Common myeloid progenitor, CD34-positive (primary cell): ENCODE results near the gene TEKT3. TPM values are rescaled to one million over a fixed set of nuclear protein-coding genes. Genes with fewer than 3 reads are reported as not detected.

Experiments used
- CTCF ChIA-PET: fragments of 350-600 bp; sonication (Branson Sonifier 250); formaldehyde crosslinking; loops from one replicate; lab custom pipeline; 2021; ENCODE audit warnings: antibody characterized with exemption; lab: Charles Lee
- POLR2A ChIA-PET: fragments of 350-600 bp; sonication (Branson Sonifier 250); formaldehyde crosslinking; loops from one replicate; lab custom pipeline; 2021; ENCODE audit warnings: antibody characterized with exemption; lab: Charles Lee
- DNase-seq, 3 donors: peaks; one replicate each; pipeline versions ENCODE4 v3.0.0 to v3.0.0-alpha.2; 2013
- H3K27ac ChIP-seq, 2 experiments: 1 replicate in 1 of 2; 2 replicates in 1 of 2; pipeline ENCODE4 v1.7.0; 2013; ENCODE audit warnings: inconsistent platforms in 2 of 2, low read length in 2 of 2, mild to moderate bottlenecking in 2 of 2, low read depth in 1 of 2, moderate library complexity in 1 of 2; ENCODE audit not compliant: severe bottlenecking in 2 of 2, insufficient read depth in 1 of 2, poor library complexity in 1 of 2
- H3K27me3 ChIP-seq, 5 experiments: replicated peaks in 2 of 5; 1 replicate in 3 of 5; 2 replicates in 2 of 5; pipeline versions ENCODE4 v1.6.1 to v1.7.0; 2013; ENCODE audit warnings: low read length in 4 of 5, mild to moderate bottlenecking in 2 of 5, moderate library complexity in 2 of 5, inconsistent platforms in 1 of 5; ENCODE audit not compliant: insufficient read depth in 5 of 5, control insufficient read depth in 4 of 5
- H3K36me3 ChIP-seq, 4 experiments: 1 replicate in 2 of 4; 2 replicates in 2 of 4; pipeline versions ENCODE4 v1.6.1 to v1.7.0; 2013; ENCODE audit warnings: low read length in 3 of 4, control low read depth in 1 of 4, mild to moderate bottlenecking in 1 of 4; ENCODE audit not compliant: control insufficient read depth in 4 of 4, insufficient read depth in 4 of 4
- H3K4me1 ChIP-seq, 4 experiments: 1 replicate in 3 of 4; 2 replicates in 1 of 4; pipeline versions ENCODE4 v1.6.1 to v1.7.1; 2013; ENCODE audit warnings: low read length in 3 of 4, mild to moderate bottlenecking in 3 of 4, control low read depth in 1 of 4, inconsistent platforms in 1 of 4, moderate library complexity in 1 of 4; ENCODE audit not compliant: control insufficient read depth in 4 of 4, insufficient read depth in 4 of 4; ENCODE audit errors: control extremely low read depth in 1 of 4
- H3K4me3 ChIP-seq, 7 experiments: 1 replicate in 4 of 7; 2 replicates in 3 of 7; pipeline versions ENCODE4 v1.5.1 to v1.7.0; 2013; ENCODE audit warnings: mild to moderate bottlenecking in 7 of 7, low read length in 6 of 7, moderate library complexity in 6 of 7, inconsistent platforms in 2 of 7, low read depth in 2 of 7, control low read depth in 1 of 7; ENCODE audit not compliant: insufficient read depth in 4 of 7, control insufficient read depth in 1 of 7; ENCODE audit errors: extremely low read depth in 1 of 7
- H3K9me3 ChIP-seq, 5 experiments: 1 replicate in 4 of 5; 2 replicates in 1 of 5; pipeline versions ENCODE4 v1.6.1 to v1.7.1; 2013; ENCODE audit warnings: low read length in 4 of 5, mild to moderate bottlenecking in 2 of 5, inconsistent platforms in 1 of 5, low read depth in 1 of 5, moderate library complexity in 1 of 5; ENCODE audit not compliant: control insufficient read depth in 4 of 5, insufficient read depth in 2 of 5; ENCODE audit errors: control extremely low read depth in 1 of 5
- WGBS: methylation state at CpG from one replicate; pipeline ENCODE4 v1.1.5; 2013; ENCODE audit not compliant: insufficient coverage; 5-methylcytosine and 5-hydroxymethylcytosine counted together
- polyA plus RNA-seq: library from polyadenylated mRNA; unstranded; fragments of 120-200 nt; gene quantifications from one replicate; pipeline ENCODE4 v1.2.1, GENCODE V29; 2013

TEKT3 gene
- polyA plus RNA-seq = 0.26 TPM

GRCh38 chr17:15341385-15341849, at the start of gene TEKT3:
Gene TEKT3 (minus strand): TSS chr17:15341597. CDS start chr17:15331585, 10,012 bp downstream.
- peak; percentile 13 to 55 (median 37) for DNase-seq
- Histone ChIP-seq H3K27me3 (peaks cover 5 to 67% (median 37%) of the 10 kb centered on the region in 5 experiments), H3K27ac (no peak within 1 kb of the TSS), H3K4me1 (peaks cover 0 to 10% (median 4%) of the 10 kb centered on the region in 4 experiments), H3K9me3 (peaks cover 0 to 4% (median 0%) of the 10 kb centered on the region in 5 experiments), H3K36me3 (no peaks in the 10 kb centered on the region), H3K4me3 (peak within 1 kb of the TSS in 5 of 7 experiments; percentile 29 to 63 (median 46))
- POLR2A ChIA-PET = no interaction called here
- WGBS = 2% methylated on average over 34 of the region's 36 CpGs
- CTCF ChIA-PET = no interaction called here

- peaks cover 0 to 2% (median 0%) of the 10 kb centered on the region in 5 experiments for H3K9me3 ChIP-seq
- no peaks in the 10 kb centered on the region for H3K36me3 ChIP-seq
- CTCF ChIA-PET = no interaction called here
- POLR2A ChIA-PET = no interaction called here
- H3K4me1 ChIP-seq = no peaks in the 10 kb centered on the region
- no peak for DNase-seq
- 99% methylated on average over 7 of the region's 8 CpGs for WGBS
- peaks cover 0 to 7% (median 4%) of the 10 kb centered on the region in 5 experiments for H3K27me3 ChIP-seq
- no peak overlapping the region for H3K27ac ChIP-seq
- H3K4me3 ChIP-seq = no peak overlapping the region
Observed at GRCh38 chr17:15388356-15389041, 47.1 kb upstream of the TEKT3 start.

DNA sequence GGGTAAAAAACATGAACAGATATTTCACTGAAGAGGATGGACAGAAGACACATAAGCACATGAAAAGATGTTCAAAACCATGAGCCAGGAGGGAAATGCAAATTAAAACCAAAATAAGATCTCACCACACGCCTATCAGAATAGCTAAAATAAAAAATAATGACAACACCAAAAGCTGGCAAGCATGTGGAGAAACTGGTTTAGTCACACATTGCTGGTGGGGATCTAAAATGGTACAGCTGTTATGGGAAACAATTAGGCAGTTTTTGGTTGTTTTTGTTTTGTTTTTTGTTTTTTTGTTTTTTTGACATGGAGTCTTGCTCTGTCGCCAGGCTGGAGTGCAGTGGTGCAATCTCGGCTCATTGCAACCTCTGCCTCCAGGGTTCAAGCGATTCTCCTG, 44.7 kb upstream of the TEKT3 start:
- 100% methylated on average over 2 of the region's 4 CpGs for WGBS
- peaks cover 0 to 8% (median 4%) of the 10 kb centered on the region in 5 experiments for H3K27me3 ChIP-seq

GRCh38 chr17:15385305-15385704, 43.9 kb upstream of the TEKT3 start:
- Histone ChIP-seq H3K27me3 (peaks cover 0 to 8% (median 2%) of the 10 kb centered on the region in 5 experiments), H3K4me3 (no peak overlapping the region), H3K27ac (no peak overlapping the region), H3K9me3 (peaks cover 0 to 1% (median 0%) of the 10 kb centered on the region in 5 experiments), H3K4me1 (no peaks in the 10 kb centered on the region), H3K36me3 (no peaks in the 10 kb centered on the region)
- POLR2A ChIA-PET = no interaction called here
- CTCF ChIA-PET = no interaction called here
- no CpG with 5 or more reads among the region's 2 CpGs for WGBS
- DNase-seq = no peak

More for the DNA sequence above, 44.7 kb upstream of the TEKT3 start:
- Histone ChIP-seq H3K9me3 (peaks cover 0 to 2% (median 0%) of the 10 kb centered on the region in 5 experiments), H3K36me3 (no peaks in the 10 kb centered on the region), H3K27ac (no peak overlapping the region), H3K4me3 (no peak overlapping the region), H3K4me1 (no peaks in the 10 kb centered on the region)
- CTCF ChIA-PET = interaction anchor here (1.2 kb wide), 1 partner anchor 13 kb away, joined by 3 read pairs; no protein-coding TSS in a partner anchor
- DNase-seq = no peak
- POLR2A ChIA-PET = no interaction called here

DNA sequence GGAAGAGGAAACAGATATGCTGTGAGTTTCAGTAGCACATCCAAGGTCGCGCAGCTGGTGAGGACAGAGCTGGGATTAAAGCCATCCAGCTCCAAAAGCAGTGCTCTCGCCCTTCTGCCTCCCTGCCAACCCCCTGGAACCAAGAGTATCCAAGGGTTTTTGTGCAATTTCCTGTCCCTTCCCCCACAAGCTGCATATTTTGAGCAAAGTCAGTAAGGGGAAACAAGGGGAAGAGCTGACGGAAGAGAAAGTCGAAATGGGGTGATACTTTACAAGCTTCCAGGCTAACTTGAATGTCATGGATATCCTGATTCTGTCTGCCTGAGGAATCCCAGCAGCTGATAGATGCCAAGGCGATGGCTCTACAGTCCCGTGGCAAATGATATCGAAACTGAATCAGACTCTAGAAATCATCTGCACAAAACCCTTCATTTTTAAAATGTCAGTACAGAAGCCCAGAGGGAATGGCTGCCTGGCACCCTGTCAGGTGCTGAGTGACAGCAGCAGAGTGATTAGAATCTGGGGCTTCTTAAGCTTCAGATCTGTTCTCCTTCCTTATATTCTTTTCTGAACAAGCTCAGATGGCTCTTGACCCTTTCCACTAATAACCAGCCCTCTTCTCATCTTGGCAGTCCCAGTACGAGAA, 42.9 kb upstream of the TEKT3 start:
- Histone ChIP-seq H3K4me3 (no peak overlapping the region), H3K27me3 (peaks cover 0 to 8% (median 2%) of the 10 kb centered on the region in 5 experiments), H3K4me1 (no peaks in the 10 kb centered on the region), H3K27ac (no peak overlapping the region), H3K36me3 (no peaks in the 10 kb centered on the region), H3K9me3 (peaks cover 0 to 1% (median 0%) of the 10 kb centered on the region in 5 experiments)
- ChIA-PET POLR2A (no interaction called here), CTCF (no interaction called here)
- DNase-seq = no peak
- 52% methylated on average over 4 of the region's 9 CpGs for WGBS

DNA sequence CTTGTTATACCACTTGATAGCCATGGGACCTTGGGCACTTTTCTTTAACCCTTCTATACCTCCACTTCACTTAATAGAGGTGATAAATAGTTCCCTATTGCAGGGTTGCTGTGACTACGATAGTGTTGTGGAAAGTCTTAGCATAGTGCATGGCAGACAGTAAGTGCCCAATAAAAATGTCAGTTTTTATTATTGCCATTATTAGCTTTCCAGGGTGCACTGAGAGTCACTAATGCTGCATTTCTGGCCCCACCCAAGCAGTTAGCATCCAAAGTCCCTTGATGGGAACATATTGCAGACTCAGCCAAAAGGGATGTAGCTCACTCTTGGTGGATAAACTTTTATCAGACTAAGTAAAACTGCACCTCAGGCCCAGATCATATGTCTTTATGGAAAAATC, 41.5 kb upstream of the TEKT3 start:
- Histone ChIP-seq H3K27ac (no peak overlapping the region), H3K4me1 (no peaks in the 10 kb centered on the region), H3K9me3 (peaks cover 0 to 1% (median 0%) of the 10 kb centered on the region in 5 experiments), H3K36me3 (no peaks in the 10 kb centered on the region), H3K4me3 (no peak overlapping the region), H3K27me3 (peaks cover 0 to 8% (median 2%) of the 10 kb centered on the region in 5 experiments)
- POLR2A ChIA-PET = interaction anchor here (0.7 kb wide), 1 partner anchor 100 kb away, joined by 3 read pairs; no protein-coding TSS in a partner anchor
- CTCF ChIA-PET = no interaction called here
- WGBS = no CpG with 5 or more reads among the region's 1 CpG
- DNase-seq = no peak
